SIG-M5 (cell line): Measurements from ENCODE around the gene CRTC1.
A peak's percentile ranks its signal among the peaks of the same experiment; 100 is the strongest.

Source experiments
- DNase-seq: peaks from one replicate; lab custom pipeline; 2025; lab: John Stamatoyannopoulos, UW

CRTC1 gene, protein sequence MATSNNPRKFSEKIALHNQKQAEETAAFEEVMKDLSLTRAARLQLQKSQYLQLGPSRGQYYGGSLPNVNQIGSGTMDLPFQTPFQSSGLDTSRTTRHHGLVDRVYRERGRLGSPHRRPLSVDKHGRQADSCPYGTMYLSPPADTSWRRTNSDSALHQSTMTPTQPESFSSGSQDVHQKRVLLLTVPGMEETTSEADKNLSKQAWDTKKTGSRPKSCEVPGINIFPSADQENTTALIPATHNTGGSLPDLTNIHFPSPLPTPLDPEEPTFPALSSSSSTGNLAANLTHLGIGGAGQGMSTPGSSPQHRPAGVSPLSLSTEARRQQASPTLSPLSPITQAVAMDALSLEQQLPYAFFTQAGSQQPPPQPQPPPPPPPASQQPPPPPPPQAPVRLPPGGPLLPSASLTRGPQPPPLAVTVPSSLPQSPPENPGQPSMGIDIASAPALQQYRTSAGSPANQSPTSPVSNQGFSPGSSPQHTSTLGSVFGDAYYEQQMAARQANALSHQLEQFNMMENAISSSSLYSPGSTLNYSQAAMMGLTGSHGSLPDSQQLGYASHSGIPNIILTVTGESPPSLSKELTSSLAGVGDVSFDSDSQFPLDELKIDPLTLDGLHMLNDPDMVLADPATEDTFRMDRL

GRCh38 chr19:18683109-18683957 is at the start of gene CRTC1:
Gene CRTC1, plus strand, starts transcription at chr19:18683680. Its CDS starts 23 bp downstream, at chr19:18683703.
- DNase-seq = no peak

DNA sequence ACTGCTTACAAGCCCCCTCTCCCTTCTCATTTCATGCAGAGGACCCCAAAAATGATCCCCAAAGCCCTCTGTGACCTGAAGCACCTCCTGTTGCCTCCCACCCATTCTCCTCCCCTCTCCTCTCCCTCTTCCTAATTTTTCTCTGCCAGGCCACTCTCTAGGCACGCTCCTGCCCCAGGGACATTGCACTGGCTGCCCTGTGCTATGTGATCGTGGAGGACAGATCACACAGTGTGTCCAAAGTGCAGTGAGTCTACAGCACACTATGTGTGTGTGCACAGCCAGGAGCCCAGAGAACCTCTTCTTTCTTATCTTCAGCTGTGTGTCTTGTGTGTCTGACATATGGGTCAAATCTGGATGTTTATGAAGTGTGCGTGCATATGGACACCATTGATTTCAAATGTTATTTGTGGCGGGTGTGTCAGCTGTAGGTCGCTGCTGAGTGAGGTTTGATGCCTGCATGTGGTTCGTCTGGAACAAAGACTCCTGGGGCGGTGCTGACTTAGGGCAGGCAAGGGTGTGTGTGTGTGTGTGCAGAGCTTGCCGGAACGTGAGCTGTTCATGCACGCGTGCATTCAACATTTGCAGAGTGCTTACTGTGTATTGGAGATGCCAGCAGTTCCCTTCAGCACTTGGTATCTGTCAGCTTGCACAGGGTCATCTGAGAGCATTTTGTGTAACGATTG is 48.7 kb upstream of the CRTC1 start:
- no peak for DNase-seq

- DNase-seq = no peak
Measured at GRCh38 chr19:18635831-18636182, 47.7 kb upstream of the CRTC1 start.

- peak; percentile 83 for DNase-seq
Measured at GRCh38 chr19:18636183-18636968, 47.1 kb upstream of the CRTC1 start.

GRCh38 chr19:18636969-18637629 is 46.4 kb upstream of the CRTC1 start, which contains the start of gene KLHL26:
Gene KLHL26, plus strand, starts transcription at chr19:18637028. Its CDS starts 27 bp downstream, at chr19:18637055.
- DNase-seq = no peak

DNA sequence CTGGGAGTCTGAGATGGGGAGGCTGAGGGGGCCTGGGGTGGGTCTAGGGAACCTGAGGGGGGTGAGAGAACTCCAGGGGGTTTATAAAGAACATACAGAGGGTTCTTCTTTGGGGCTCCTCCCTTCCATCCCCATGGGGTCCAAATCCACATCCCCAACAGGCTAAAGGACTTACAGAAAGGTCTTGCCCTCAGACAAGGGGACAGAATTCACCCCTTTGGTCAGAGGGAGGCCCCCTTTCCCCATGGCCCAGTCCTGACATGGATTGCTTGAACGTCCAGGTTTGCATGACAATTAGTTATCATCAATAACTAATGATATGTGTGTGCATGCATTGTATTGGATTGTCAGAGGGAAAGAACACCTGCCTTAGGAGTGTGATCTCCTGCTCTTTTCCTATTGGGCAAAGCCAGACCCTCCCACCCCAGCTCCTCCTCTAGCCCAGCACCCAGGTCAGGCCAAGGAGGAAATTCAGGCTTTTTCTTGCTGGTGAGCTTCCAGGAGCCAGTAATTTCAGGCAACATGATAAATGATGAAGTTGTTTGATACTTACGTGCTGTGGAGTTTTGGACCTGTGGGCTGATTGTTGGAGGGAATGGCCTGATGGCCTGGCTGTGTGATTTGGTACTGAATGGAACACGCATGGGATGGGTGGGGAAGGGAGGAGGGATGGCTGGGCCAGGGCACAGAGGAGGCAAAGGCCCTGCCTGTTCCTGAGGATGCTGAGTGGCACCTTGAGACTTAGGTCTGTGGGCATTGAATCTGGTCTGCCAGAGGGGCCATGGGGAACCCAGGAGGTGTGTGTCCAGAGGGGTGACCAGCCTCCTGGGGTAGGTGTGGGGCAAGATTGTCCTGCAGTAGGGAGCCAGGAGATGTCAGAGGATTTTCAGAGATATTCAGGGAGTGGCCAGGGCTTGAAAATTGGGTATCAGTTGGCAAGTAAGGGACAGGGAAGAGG is 45.5 kb upstream of the CRTC1 start:
- DNase-seq = no peak

- no peak for DNase-seq
Measured at GRCh38 chr19:18639706-18640243, 43.7 kb upstream of the CRTC1 start.

DNA sequence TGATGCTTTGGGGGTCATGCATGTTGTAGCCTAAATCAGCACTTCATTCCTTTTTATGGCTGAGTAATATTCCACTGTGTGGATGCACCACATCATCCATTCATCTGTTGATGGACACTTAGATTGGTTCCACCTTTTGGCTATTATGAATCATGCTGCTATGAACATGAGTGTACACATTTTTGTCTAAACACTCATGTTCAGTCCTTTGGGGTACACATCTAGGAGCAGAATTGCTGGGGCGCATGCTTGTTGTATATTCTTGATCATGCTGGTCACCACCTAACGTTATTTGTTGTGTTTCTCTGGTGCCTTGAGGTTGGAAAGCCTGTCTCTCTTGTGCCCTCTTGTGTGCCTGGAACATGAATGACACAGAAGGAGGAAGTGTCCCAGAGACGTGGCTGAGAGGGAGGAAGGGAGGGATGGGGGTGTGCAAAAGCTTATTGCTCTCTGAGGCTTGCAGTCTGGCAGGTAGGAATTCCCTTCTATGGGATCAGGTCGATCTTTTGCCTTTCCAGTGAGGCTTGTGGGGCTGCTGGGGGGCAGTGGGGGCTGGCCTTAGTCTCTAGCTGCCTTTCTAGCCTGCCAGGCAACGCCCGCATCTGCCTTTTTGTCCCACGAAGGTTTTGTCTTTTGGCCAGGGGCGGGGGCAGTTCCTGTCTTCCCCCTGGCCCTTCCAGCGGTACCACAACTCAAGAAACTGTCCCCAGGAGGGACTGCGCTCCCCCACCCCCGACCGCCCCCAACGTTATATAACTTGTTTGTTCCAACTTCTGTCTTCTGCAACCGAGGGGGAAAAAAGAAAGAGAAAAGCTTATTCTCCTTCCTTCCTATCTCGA is 39.1 kb upstream of the CRTC1 start:
- DNase-seq = peak; percentile 43

- no peak for DNase-seq
Measured at GRCh38 chr19:18645035-18645511, 38.4 kb upstream of the CRTC1 start.

DNA sequence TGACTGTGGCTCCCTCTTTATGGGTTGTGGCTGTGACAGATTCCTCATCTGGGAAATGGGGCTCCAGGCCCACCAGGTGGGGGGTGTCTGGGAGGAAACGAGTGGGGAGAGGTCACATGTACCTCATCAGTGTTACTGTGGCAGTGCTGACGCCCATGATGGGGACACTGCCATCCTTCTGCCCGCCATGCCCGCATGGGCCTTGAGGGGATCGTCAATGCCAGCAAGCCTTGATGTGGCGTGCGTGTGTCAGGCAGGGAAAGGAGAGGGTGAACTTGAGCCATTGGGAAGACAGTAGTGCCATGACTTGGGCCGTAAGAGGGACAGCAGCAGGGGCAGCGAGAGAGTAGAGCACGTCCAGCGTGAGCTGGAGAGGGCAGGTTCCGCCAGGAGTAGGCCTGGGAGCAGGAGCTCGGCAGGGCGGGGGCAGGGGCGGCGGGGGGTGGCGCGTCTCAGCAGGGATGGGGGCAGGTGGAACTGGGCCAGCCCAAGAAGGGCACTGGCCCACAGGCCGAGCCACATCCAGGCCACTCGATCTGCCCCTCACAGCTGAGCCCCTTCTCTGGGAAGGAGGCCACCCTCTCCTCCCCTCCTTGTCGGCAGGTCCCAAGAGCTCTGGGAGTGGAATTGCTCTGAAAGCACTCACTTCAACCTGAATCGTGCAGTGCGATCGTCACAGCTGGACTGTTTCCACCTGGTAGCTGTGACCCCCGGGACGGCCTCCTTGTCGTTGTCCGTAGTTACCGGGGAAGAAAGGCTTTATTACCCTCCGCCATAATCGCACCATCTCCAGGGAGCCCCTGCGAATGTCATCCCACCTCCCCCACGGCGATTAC is 36.7 kb upstream of the CRTC1 start:
- no peak for DNase-seq

GRCh38 chr19:18647371-18647767 is 36.1 kb upstream of the CRTC1 start:
- DNase-seq = no peak

DNA sequence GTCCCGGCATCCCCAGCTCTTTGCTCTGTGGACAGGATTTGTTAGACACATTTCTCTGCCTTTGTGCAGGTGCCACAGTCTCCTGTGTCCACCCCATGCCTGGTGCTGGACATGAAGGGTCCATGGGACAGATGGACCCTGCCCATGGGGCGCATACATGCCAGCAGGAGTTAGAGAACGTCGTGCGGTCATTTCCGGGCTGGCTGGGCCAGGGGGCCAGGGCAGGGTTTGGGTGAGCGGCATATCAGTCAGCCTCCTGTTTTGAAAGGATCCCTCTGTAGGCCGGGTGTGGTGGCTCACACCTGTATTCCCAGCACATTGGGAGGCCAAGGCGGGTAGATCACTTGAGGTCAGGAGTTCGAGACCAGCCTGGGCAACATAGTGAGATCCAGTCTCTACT is 35.7 kb upstream of the CRTC1 start:
- no peak for DNase-seq

- no peak for DNase-seq
Measured at GRCh38 chr19:18648973-18649315, 34.5 kb upstream of the CRTC1 start.

DNA sequence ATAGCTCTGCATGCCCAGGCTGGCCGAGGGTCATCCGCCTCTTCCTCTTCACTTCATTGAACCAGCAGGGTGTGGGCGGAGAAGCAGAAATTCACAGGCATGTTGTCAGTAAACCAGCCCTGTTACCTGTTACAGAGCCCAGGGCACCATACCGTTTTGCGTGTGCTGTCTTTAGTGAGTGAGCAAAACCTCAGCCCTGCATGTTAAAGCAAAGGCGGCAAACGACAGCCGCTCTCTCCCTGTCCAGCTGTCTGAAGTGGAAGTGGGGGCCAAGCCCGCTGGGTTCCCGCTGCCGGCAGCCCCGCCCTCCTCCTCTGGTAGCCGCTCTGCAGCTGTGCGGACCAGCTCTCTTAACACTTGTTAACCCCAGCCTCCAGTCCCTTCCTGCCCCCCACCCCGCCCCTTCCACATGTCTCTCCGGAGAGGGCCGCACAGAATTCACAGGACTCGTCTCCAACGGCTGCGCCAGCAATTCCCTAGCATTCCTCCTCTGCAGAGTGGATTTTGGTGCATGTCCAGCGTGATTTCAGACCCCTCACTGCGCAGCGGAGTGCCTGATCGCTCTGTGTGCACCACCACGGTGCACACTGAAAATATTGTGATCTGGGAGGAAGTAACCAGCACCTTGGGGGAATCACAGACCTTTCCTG is 34.0 kb upstream of the CRTC1 start:
- DNase-seq = no peak

DNA sequence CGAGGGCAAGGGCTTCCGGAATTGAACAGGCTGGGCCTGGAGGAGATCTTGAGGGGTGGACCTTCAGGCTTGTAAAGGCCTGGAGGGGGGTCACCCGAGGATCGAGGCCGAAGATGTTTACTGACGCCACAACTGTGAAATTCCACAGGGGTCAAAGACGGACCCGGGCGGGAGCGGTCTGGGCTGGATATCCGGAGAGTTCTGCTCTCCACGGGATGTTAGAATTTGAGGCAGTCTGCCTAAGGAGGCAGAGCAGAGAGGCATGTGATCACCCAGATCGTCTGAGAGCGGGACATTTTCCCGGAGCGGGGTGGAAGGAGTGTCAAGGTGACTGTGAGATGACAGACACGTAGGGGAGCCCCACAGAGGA is 33.5 kb upstream of the CRTC1 start:
- no peak for DNase-seq

DNA sequence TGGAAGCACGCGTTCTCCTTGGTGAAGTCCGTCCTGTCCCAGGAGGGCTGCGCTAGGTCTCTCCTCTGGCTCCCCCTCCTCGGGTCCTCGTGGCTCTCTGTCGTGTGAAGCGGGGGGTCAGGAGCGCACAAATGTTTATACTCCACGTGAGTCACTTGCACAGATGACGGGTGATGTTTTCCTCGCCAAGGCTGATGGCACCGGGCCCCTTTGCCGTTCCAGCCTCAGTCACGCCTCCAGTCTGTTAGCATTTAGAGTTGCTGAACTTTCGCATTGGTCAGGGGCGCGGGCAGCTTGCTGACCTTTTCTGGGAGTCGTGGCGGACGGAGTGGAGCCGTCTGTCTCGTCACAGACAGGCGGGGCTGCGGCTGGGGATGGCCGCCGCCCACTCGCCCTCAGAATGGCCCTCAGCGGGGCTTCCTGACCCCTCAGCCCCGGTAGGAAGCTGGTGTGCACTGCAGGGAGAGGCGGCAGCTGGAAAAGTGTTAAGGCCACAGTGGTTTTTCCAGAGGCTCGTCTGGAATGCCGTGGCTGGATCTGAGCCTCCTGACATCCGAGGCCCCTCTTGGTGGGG is 32.9 kb upstream of the CRTC1 start:
- DNase-seq = no peak

DNA sequence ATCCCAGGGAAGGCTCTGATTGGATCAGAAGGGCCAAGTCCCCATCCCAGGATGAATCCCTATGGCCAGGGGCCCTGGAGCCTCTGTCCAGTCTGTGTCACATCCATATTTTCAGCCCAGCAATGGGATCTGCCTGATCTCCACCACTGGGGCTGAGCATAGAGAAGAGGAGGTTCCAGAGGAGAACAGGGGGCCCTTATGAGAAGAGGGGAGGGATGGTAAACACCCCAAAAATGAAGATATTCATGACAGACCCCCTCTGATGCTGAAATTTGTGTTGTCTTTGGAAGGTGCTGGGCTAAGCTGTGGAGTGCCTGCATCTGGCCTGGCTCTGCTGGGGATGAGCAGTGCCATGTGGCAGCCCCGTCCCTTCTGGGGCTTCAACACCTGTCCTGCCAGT is 32.2 kb upstream of the CRTC1 start:
- no peak for DNase-seq
